Heart left ventricle (tissue), 13 donors: ENCODE measurements around the gene DUSP15.

ENCODE experiments used
- POLR2A ChIP-seq, 2 donors: fragments of 450-650 bp; IDR thresholded peaks; one replicate each; pipeline ENCODE4 v1.6.1; 2017; ENCODE audit warnings: antibody characterized with exemption in 2 of 2, mild to moderate bottlenecking in 2 of 2, moderate library complexity in 2 of 2
- TF ChIP-seq, protein P1 (sequence below), 12 donors: fragments of 200-600 bp; sonication (generic) in 4 of 12; IDR thresholded peaks; one replicate each; pipeline versions ENCODE4 v1.5.0 to v1.8.0; 2018 to 2022; ENCODE audit warnings: antibody characterized with exemption in 12 of 12, mild to moderate bottlenecking in 5 of 12
- donor health status: ischemic (EF 13 %, LVEDD 7.1; RV severe dilation, severe dysfunction).
- donor health status: DM: no; HTN: yes; CAD: no.
- donor health status: DM: no; HTN: no; CAD: no.
- donor health status: ischemic (EF 25% LVEDD 6.9; RV normal size, moderate dysfunction).
- donor health status: ischemic (EF 25% LVEDD 5.7; RV mildly dilated, moderate dysfunction).
- donor health status: ischemic (EF 35%, LVEDD 5.7; RV mildly dilated, moderate dysfunction).
- donor health status: nonischemic (EF 11% LVEDD 7.7; RV severe dilation, severe dysfunction).
- donor health status: DM: yes; HTN: yes; CAD: no.
- donor health status: PGD.
- donor health status: ischemic (EF 29% LVEDD 5.4; RV normal size, mild dysfunction).
- donor health status: nonischemic (EF 23%, LVEDD 6.1; RV moderate dilation, normal function).

DNA sequence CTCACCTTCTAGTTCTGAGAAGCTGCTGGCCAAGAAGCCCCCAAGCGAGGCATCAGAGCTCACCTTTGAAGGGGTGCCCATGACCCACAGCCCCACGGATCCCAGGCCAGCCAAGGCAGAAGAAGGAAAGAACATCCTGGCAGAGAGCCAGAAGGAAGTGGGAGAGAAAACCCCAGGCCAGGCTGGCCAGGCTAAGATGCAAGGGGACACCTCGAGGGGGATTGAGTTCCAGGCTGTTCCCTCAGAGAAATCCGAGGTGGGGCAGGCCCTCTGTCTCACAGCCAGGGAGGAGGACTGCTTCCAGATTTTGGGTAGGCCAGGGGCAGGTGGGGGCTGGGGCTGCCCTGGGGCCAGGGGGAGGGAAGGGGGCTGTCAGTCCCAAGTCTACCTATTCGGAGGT lies 48.9 kb downstream of the DUSP15 start:
- TF ChIP-seq POLR2A (IDR thresholded peaks at IDR 0.05): no peak
- TF ChIP-seq, protein P1, sequence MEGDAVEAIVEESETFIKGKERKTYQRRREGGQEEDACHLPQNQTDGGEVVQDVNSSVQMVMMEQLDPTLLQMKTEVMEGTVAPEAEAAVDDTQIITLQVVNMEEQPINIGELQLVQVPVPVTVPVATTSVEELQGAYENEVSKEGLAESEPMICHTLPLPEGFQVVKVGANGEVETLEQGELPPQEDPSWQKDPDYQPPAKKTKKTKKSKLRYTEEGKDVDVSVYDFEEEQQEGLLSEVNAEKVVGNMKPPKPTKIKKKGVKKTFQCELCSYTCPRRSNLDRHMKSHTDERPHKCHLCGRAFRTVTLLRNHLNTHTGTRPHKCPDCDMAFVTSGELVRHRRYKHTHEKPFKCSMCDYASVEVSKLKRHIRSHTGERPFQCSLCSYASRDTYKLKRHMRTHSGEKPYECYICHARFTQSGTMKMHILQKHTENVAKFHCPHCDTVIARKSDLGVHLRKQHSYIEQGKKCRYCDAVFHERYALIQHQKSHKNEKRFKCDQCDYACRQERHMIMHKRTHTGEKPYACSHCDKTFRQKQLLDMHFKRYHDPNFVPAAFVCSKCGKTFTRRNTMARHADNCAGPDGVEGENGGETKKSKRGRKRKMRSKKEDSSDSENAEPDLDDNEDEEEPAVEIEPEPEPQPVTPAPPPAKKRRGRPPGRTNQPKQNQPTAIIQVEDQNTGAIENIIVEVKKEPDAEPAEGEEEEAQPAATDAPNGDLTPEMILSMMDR (IDR thresholded peaks at IDR 0.05): no peak
